ENCODE data around the gene SYNPR.
"Not testable (repeated sequence)": the region's sequence is repeated elsewhere in the genome, so short reads cannot be mapped to it uniquely, and the experiment has no call there.

Gene SYNPR

GRCh38 chr3:63644928-63645781 lies 367.0 kb downstream of the SYNPR start:
- not testable (repeated sequence) for H3K4ac ChIP-seq (ENCODE audit: low read depth, low read length); H2BK5ac ChIP-seq (ENCODE audit: low read length); H3K36me3 ChIP-seq (ENCODE audit: control insufficient read depth, insufficient read depth, low read length); H4K8ac ChIP-seq (ENCODE audit: low read depth, low read length); H3K23ac ChIP-seq (ENCODE audit: low read length); H3K4me1 ChIP-seq (ENCODE audit: control insufficient read depth, low read depth, low read length); H3K79me1 ChIP-seq (ENCODE audit: low read length); H2AK5ac ChIP-seq (ENCODE audit: low read length); H2BK15ac ChIP-seq (replicated peaks; ENCODE audit: low read depth); H3K27ac ChIP-seq (ENCODE audit: low read depth, low read length); H3K79me2 ChIP-seq (ENCODE audit: control insufficient read depth, insufficient read depth, low read length); H2BK120ac ChIP-seq (ENCODE audit: low read depth, low read length); H3K4me3 ChIP-seq (ENCODE audit: low read length); H3K18ac ChIP-seq (ENCODE audit: low read length); H3K27me3 ChIP-seq (ENCODE audit: insufficient read depth, low read length, poor library complexity); H3K9ac ChIP-seq (ENCODE audit: low read length); H4K5ac ChIP-seq (ENCODE audit: low read length)
- no CpG with 5 or more reads among the region's 25 CpGs for WGBS (ENCODE audit: extremely low coverage, insufficient coverage, low lambda C conversion rate)
- H3K56ac ChIP-seq (ENCODE audit: low read length): peak overlapping the region; percentile 56
- H3K4me2 ChIP-seq (ENCODE audit: low read length): peak overlapping the region; percentile 30
- DNase-seq: peak; percentile 59

GRCh38 chr3:63652066-63652725 lies 374.1 kb downstream of the SYNPR start, which contains the start of gene SNTN:
TSS of gene SNTN (plus strand) at chr3:63652675. CDS start at chr3:63652688, 13 bp downstream.
- Histone ChIP-seq H3K18ac (ENCODE audit: low read length) (no peak within 1 kb of the TSS), H2BK120ac (ENCODE audit: low read depth, low read length) (no peak within 1 kb of the TSS), H3K27ac (ENCODE audit: low read depth, low read length) (no peak within 1 kb of the TSS), H3K23ac (ENCODE audit: low read length) (no peak within 1 kb of the TSS), H3K27me3 (ENCODE audit: insufficient read depth, low read length, poor library complexity) (no peaks in the 10 kb centered on the region), H4K8ac (ENCODE audit: low read depth, low read length) (no peak within 1 kb of the TSS), H2BK5ac (ENCODE audit: low read length) (no peak within 1 kb of the TSS), H2AK5ac (ENCODE audit: low read length) (no peak within 1 kb of the TSS), H3K79me1 (ENCODE audit: low read length) (no peaks in the 10 kb centered on the region), H3K36me3 (ENCODE audit: control insufficient read depth, insufficient read depth, low read length) (no peaks in the 10 kb centered on the region), H3K9ac (ENCODE audit: low read length) (no peak within 1 kb of the TSS), H3K79me2 (ENCODE audit: control insufficient read depth, insufficient read depth, low read length) (no peaks in the 10 kb centered on the region), H3K4me1 (ENCODE audit: control insufficient read depth, low read depth, low read length) (no peaks in the 10 kb centered on the region), H4K5ac (ENCODE audit: low read length) (no peak within 1 kb of the TSS), H3K4me3 (ENCODE audit: low read length) (no peak within 1 kb of the TSS), H3K4ac (ENCODE audit: low read depth, low read length) (no peak within 1 kb of the TSS), H2BK15ac (replicated peaks; ENCODE audit: low read depth) (no peak within 1 kb of the TSS), H3K56ac (ENCODE audit: low read length) (no peak within 1 kb of the TSS), H3K4me2 (ENCODE audit: low read length) (no peak within 1 kb of the TSS)
- WGBS (ENCODE audit: extremely low coverage, insufficient coverage, low lambda C conversion rate): no CpG with 5 or more reads among the region's 5 CpGs
- DNase-seq: peak; percentile 74

- H2BK5ac ChIP-seq (ENCODE audit: low read length): no peak overlapping the region
- H3K9ac ChIP-seq (ENCODE audit: low read length): no peak overlapping the region
- no peaks in the 10 kb centered on the region for H3K36me3 ChIP-seq (ENCODE audit: control insufficient read depth, insufficient read depth, low read length)
- no peaks in the 10 kb centered on the region for H3K79me2 ChIP-seq (ENCODE audit: control insufficient read depth, insufficient read depth, low read length)
- no peaks in the 10 kb centered on the region for H3K27me3 ChIP-seq (ENCODE audit: insufficient read depth, low read length, poor library complexity)
- H2BK120ac ChIP-seq (ENCODE audit: low read depth, low read length): no peak overlapping the region
- no peak overlapping the region for H2AK5ac ChIP-seq (ENCODE audit: low read length)
- no peak overlapping the region for H3K27ac ChIP-seq (ENCODE audit: low read depth, low read length)
- H3K4me1 ChIP-seq (ENCODE audit: control insufficient read depth, low read depth, low read length): no peaks in the 10 kb centered on the region
- no peak overlapping the region for H3K18ac ChIP-seq (ENCODE audit: low read length)
- no peak for DNase-seq
- no peak overlapping the region for H3K56ac ChIP-seq (ENCODE audit: low read length)
- H2BK15ac ChIP-seq (replicated peaks; ENCODE audit: low read depth): no peak overlapping the region
- H4K5ac ChIP-seq (ENCODE audit: low read length): no peak overlapping the region
- H3K4ac ChIP-seq (ENCODE audit: low read depth, low read length): no peak overlapping the region
- no peak overlapping the region for H3K4me3 ChIP-seq (ENCODE audit: low read length)
- no peak overlapping the region for H3K4me2 ChIP-seq (ENCODE audit: low read length)
- no peaks in the 10 kb centered on the region for H3K79me1 ChIP-seq (ENCODE audit: low read length)
- H3K23ac ChIP-seq (ENCODE audit: low read length): no peak overlapping the region
- no CpG with 5 or more reads among the region's 4 CpGs for WGBS (ENCODE audit: extremely low coverage, insufficient coverage, low lambda C conversion rate)
- H4K8ac ChIP-seq (ENCODE audit: low read depth, low read length): no peak overlapping the region
Observed at GRCh38 chr3:63654211-63654610, 376.1 kb downstream of the SYNPR start.

GRCh38 chr3:63654931-63655330 lies 376.8 kb downstream of the SYNPR start:
- Histone ChIP-seq H3K4me3 (ENCODE audit: low read length) (no peak overlapping the region), H3K9ac (ENCODE audit: low read length) (no peak overlapping the region), H3K36me3 (ENCODE audit: control insufficient read depth, insufficient read depth, low read length) (no peaks in the 10 kb centered on the region), H3K4ac (ENCODE audit: low read depth, low read length) (no peak overlapping the region), H2BK5ac (ENCODE audit: low read length) (no peak overlapping the region), H3K4me2 (ENCODE audit: low read length) (no peak overlapping the region), H3K23ac (ENCODE audit: low read length) (no peak overlapping the region), H2AK5ac (ENCODE audit: low read length) (no peak overlapping the region), H3K27ac (ENCODE audit: low read depth, low read length) (no peak overlapping the region), H2BK120ac (ENCODE audit: low read depth, low read length) (no peak overlapping the region), H3K18ac (ENCODE audit: low read length) (no peak overlapping the region), H2BK15ac (replicated peaks; ENCODE audit: low read depth) (no peak overlapping the region), H4K8ac (ENCODE audit: low read depth, low read length) (no peak overlapping the region), H4K5ac (ENCODE audit: low read length) (no peak overlapping the region), H3K79me1 (ENCODE audit: low read length) (no peaks in the 10 kb centered on the region), H3K56ac (ENCODE audit: low read length) (no peak overlapping the region), H3K79me2 (ENCODE audit: control insufficient read depth, insufficient read depth, low read length) (no peaks in the 10 kb centered on the region), H3K27me3 (ENCODE audit: insufficient read depth, low read length, poor library complexity) (no peaks in the 10 kb centered on the region), H3K4me1 (ENCODE audit: control insufficient read depth, low read depth, low read length) (no peaks in the 10 kb centered on the region)
- WGBS (ENCODE audit: extremely low coverage, insufficient coverage, low lambda C conversion rate): no CpG with 5 or more reads among the region's 5 CpGs
- no peak for DNase-seq

- no peak overlapping the region for H3K4ac ChIP-seq (ENCODE audit: low read depth, low read length)
- H3K4me3 ChIP-seq (ENCODE audit: low read length): no peak overlapping the region
- no peak overlapping the region for H3K9ac ChIP-seq (ENCODE audit: low read length)
- no peak for DNase-seq
- H3K27me3 ChIP-seq (ENCODE audit: insufficient read depth, low read length, poor library complexity): no peaks in the 10 kb centered on the region
- H3K36me3 ChIP-seq (ENCODE audit: control insufficient read depth, insufficient read depth, low read length): no peaks in the 10 kb centered on the region
- no peak overlapping the region for H2BK15ac ChIP-seq (replicated peaks; ENCODE audit: low read depth)
- H4K8ac ChIP-seq (ENCODE audit: low read depth, low read length): no peak overlapping the region
- H3K56ac ChIP-seq (ENCODE audit: low read length): no peak overlapping the region
- no peaks in the 10 kb centered on the region for H3K79me2 ChIP-seq (ENCODE audit: control insufficient read depth, insufficient read depth, low read length)
- no CpG with 5 or more reads among the region's 4 CpGs for WGBS (ENCODE audit: extremely low coverage, insufficient coverage, low lambda C conversion rate)
- H2BK120ac ChIP-seq (ENCODE audit: low read depth, low read length): no peak overlapping the region
- no peak overlapping the region for H3K18ac ChIP-seq (ENCODE audit: low read length)
- no peak overlapping the region for H2AK5ac ChIP-seq (ENCODE audit: low read length)
- H3K27ac ChIP-seq (ENCODE audit: low read depth, low read length): no peak overlapping the region
- H3K4me1 ChIP-seq (ENCODE audit: control insufficient read depth, low read depth, low read length): no peaks in the 10 kb centered on the region
- H3K79me1 ChIP-seq (ENCODE audit: low read length): no peaks in the 10 kb centered on the region
- no peak overlapping the region for H4K5ac ChIP-seq (ENCODE audit: low read length)
- H3K23ac ChIP-seq (ENCODE audit: low read length): no peak overlapping the region
- H3K4me2 ChIP-seq (ENCODE audit: low read length): no peak overlapping the region
- no peak overlapping the region for H2BK5ac ChIP-seq (ENCODE audit: low read length)
Observed at GRCh38 chr3:63655519-63655918, 377.4 kb downstream of the SYNPR start.
